Right hindlimb (tissue), 1 donor: Measurements from ENCODE around the gene SPATA21.

Experiments
- DNase-seq: peaks from one replicate; pipeline ENCODE4 v3.0.0-alpha.2; 2018

SPATA21 gene

DNA sequence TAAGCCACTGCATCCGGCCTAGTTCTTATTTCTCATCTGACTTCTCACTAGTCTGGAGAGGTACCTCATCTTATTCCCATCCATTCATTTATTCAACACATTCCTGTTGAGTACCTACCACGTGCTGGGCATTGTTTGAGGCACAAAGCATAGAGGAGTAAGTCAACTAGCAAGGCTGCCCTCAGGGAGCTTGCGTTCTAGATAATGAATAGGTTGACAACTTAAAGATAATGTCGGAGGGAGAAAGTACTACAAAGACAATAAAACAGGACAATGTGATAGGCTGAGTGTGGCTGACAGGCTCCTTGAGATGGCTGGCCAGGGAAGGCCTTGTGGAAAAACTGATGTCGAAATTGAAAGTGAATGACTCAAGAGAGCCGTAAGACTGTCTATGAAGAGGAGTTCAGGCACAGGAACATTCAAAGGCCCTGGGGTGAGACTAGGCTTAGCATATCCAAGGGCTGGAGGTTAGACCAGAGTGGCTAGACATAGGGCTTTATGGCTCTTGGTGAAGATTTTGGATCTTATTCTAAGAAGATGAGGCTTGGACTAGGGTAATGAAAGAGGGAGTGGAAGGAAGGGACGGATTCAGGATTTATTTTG lies 18.3 kb downstream of the SPATA21 start:
- no peak for DNase-seq

- no peak for DNase-seq
Measured at GRCh38 chr1:16413191-16413590, 24.0 kb downstream of the SPATA21 start.

DNA sequence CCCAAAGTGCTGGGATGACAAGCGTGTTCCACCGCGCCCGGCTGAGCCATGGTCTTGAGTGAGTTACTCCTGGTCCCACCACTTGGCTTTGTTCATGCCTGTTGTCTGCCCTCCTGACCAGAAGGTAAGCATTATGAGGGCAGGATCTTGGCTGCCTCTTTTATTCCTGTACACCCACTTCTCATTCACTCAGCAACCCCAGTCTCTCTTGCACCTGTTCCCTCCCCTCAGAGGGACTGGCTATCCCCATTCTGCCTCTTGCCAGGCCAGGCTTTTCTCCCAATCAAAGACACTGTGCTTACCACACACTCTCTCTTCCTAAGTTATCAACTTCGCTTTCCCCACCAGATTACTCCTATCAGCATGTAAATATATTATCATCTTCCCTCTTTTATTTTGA lies 26.4 kb downstream of the SPATA21 start:
- DNase-seq: no peak

GRCh38 chr1:16409536-16410152 lies 27.6 kb downstream of the SPATA21 start:
- no peak for DNase-seq

- no peak for DNase-seq
Measured at GRCh38 chr1:16406868-16407267, 30.4 kb downstream of the SPATA21 start.

DNA sequence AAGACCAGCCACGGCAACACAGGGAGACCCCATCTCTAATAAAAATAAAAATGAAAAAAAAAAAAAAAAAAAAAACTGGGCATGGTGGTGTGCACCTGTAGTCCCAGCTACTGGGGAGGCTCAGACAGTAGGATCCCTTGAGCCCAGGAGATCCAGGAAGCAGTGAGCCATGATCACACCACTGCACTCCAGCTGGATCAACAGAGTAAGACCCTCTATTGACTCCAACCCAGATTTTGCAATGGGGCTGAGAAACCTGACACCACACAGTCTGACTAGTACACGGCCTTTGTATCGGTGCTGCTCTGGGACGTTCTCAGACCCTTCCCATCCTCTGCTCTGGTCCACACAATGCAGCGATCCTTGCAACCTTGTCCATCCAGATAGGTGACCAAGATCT lies 31.8 kb downstream of the SPATA21 start:
- DNase-seq: no peak

GRCh38 chr1:16402742-16403141 lies 34.5 kb downstream of the SPATA21 start:
- no peak for DNase-seq

- no peak for DNase-seq
Measured at GRCh38 chr1:16398371-16398953, 38.8 kb downstream of the SPATA21 start.

- no peak for DNase-seq
Measured at GRCh38 chr1:16397120-16397519, 40.1 kb downstream of the SPATA21 start.

- DNase-seq: peak; percentile 51
Measured at GRCh38 chr1:16396591-16396990, 40.6 kb downstream of the SPATA21 start.

DNA sequence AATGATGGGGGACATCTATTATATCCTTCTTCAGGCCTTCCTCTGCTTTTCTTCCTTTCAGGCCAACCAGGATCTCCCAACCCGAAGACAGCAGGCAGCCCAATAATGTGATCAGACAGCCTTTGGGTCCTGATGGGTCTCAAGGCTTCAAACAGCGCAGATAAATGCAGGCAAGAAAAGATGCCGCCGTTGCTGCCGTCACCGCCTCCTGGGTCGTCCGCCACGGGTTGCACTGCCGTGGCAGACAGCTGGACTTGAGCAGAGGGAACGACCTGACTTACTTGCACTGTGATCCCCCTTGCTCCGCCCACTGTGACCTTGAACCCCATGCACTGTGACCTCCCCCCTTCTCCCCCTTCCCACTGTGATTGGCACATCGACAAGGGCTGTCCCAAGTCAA lies 42.2 kb downstream of the SPATA21 start:
- no peak for DNase-seq

GRCh38 chr1:16393570-16394521 lies 43.4 kb downstream of the SPATA21 start:
- DNase-seq: no peak

DNA sequence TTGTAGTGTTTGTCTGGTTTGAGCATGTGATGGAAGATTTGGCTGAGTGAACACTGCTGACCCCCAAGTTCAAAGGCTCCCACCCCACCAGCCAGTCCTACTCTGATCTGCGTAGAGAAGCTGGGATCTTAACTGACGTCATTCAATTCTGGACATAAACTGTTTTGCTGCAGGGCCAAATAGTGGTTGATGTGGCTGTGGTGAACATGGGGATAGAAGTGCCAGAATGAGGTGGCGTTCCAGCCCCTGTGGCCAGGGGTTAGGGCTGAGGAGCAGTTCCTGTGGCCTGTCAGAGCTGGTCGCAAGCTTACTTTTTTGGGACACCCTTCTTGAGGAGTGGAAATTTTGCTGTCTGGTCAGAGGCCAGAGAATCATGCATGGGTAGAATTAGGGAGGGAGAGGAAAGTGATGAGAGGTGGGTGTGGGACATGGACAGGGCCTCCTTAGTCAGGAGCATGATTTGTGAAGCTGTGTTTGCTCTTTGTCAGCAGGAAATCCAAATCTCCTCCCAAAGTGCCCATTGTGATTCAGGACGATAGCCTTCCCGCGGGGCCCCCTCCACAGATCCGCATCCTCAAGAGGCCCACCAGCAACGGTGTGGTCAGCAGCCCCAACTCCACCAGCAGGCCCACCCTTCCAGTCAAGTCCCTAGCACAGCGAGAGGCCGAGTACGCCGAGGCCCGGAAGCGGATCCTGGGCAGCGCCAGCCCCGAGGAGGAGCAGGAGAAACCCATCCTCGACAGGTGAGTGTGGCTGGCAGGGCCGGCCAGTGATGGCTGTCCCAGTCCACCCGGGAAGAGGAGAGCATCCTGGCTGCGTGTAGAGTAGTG lies 44.3 kb downstream of the SPATA21 start:
- DNase-seq: no peak

- DNase-seq: no peak
Measured at GRCh38 chr1:16391411-16391810, 45.8 kb downstream of the SPATA21 start.

DNA sequence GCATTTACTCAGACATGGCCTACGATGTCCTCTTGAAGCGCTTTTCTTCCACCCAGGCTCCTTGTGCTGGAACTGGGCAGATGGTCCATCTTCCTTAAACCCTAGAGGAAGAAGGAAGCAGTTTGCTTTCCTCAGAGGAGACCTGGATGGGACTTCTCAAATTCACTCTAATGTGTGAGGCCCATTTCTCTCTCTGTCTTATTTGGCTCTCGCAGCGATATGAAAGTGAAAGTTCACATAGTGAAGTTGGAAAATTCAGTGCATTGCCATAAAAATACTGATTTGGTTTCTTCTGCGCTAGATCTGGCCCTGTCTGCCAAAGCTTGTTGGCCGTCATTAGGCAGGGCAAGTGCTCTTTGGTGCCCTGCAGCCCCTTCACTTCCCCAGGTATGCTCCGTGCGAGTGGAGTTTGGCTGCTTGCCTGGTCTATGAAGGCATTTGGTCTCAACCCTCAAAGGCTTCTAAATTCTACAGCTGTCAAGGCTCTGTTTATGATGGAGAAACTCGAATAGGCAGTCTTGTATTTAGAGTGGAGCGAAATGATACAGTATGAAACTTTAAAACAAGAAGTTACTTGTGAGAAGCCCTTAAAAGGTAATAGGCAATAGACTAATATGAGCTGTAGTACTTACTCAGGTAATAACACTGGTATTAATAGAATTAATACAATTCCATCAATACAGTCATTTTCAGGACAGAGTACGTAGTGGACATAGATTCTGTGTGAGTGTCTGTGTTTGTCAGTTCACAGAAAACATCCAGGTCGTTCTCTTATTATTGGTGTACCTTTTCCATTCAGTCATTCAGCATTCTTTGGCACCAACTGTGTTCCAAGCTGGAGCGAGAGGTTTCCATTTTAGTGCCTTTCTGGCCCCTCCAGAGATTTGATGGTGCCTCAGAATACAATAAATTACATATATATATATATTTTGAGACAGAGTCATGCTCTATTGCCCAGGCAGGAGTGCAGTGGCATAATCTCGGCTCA lies 49.7 kb downstream of the SPATA21 start:
- DNase-seq: peak; percentile 53

DNA sequence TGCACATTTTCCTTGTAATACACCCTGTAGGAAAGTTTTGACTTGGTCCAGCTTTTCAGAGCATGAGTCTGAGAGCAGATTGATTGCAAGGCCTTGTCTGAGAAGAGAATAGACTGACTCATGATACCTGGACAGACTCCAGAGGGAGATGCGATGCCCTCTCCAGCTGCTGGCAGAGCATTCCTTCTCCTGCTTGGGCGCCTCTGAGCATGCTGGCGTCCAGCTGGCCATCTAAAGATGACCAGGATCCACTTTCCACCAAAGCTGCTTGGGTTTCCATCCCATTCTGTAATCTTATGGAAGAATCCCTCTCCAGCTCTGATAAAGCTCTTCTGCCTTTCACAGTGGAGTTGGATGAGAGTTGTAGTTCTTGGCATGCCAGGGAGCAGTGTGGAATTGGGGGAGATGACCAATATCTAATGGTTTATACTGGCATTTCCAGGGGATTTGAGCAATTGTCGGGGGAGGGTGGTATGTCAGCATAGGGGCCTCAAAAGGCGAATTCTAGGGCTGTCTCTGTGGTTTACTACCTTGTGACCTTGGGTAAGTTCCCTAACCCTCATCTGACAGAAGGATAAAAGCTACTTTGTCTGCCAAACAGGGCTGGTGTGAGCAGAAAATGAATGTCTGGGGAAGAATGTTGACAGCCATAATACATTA lies 50.6 kb downstream of the SPATA21 start:
- peak; percentile 55 for DNase-seq

DNA sequence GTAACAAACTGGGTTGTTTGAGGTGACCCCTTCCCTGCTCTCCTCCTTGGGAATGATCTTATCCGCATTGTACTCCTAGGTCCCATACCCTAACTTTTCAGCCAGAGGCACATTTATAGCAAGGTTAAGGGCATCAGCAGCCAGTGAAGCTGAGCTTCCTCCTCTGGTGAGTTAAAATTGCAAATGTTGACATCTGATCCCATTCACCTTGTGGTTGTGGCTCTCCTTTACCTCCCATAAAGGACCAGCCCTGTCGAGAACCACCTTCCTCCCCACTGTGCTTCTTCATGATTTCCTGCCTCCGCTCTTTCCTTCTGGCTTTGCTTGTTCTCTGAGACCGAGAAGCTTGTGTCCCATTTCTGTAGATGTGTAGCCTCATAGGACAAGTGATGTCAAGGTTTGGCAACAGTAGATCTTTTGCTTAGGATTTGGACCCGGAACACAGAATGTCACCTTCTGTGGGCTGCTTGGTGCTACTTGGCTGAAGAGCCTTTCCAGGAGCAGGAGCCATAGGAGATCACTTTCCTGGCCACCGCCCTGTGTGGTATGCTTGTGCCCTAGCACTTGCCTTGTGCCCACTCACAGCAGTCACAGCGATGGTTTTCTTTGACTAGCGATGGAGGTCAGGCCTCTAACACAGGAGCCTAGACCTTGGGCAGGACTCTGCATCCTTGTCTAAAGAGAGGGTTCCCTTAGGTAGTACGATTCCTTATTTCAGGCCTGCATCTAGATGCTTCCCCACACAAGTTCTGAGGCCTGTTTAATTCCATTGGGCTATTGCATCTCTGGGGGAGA lies 51.4 kb downstream of the SPATA21 start:
- no peak for DNase-seq

- DNase-seq: no peak
Measured at GRCh38 chr1:16383888-16384287, 53.3 kb downstream of the SPATA21 start.

- no peak for DNase-seq
Measured at GRCh38 chr1:16380868-16381267, 56.4 kb downstream of the SPATA21 start.

GRCh38 chr1:16378443-16378842 lies 58.8 kb downstream of the SPATA21 start:
- DNase-seq: no peak
